ENCODE data around the gene SLC16A3. TPM values are rescaled to one million over a fixed set of nuclear protein-coding genes. Genes with fewer than 3 reads are reported as not detected.

Gene SLC16A3
- polyA plus RNA-seq, 3 donors: 26.3 to 103 (median 35.3) TPM

DNA sequence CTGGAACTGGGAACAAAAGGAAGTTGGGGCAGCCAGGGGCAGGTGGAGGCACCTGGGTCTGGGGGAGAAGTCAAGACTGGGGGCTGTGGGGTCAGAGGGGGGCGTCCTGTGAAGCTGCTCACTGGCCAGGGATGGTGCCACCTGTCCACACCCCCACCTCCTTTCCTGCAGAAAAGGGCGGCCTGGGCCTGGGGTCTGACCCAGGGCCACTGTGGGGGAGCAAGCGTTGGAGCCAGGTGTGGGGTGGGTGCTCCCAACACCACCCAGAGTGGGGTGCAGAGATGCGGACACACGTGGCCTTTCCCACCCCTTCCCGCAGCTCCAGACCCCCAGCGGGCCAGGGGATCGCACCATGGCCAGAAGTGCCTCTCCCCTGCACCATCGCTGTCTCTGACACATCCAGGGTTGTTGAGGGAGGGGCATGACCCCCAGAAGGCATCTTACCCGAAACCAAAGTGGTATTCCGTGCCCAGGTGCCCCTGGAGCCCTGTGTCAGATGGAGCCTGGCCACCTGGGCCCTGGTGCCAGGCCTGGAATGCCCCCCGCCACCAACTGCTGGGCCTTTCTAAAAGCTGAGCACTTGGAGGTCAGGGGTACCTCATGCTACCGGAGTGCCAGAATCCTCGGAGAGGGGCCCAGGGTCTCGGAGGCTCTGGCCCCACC is 2.6 kb upstream of the SLC16A3 start:
- TF ChIP-seq CTCF (IDR thresholded peaks at IDR 0.05): no peak
- Histone ChIP-seq H3K27me3 (ENCODE audit: control insufficient read depth in 2 of 2, insufficient read depth in 2 of 2, low read length in 2 of 2) (no peaks in the 10 kb centered on the region), H4K20me1 (ENCODE audit: insufficient read depth, low read length) (peaks cover 24% of the 10 kb centered on the region), H3K4me1 (ENCODE audit: control insufficient read depth in 1 of 2, insufficient read depth in 2 of 2, low read length in 2 of 2) (peaks cover 54 to 68% of the 10 kb centered on the region in 2 donors), H3K4me2 (replicated peaks; ENCODE audit: extremely low read depth, low read length, poor library complexity, severe bottlenecking) (no peak overlapping the region), H3K79me2 (ENCODE audit: insufficient read depth, low read length) (peaks cover 45% of the 10 kb centered on the region), H3K27ac (ENCODE audit: low read depth in 1 of 2, low read length in 2 of 2) (no peak overlapping the region), H3K9me3 (replicated peaks in 1 of 2; ENCODE audit: control insufficient read depth in 1 of 2, insufficient read depth in 1 of 2, low read length in 2 of 2) (no peaks in the 10 kb centered on the region), H3K9ac (ENCODE audit: insufficient read depth, low read length, poor library complexity, severe bottlenecking) (no peak overlapping the region), H2AFZ (ENCODE audit: insufficient read depth, low read depth, low read length, poor library complexity, severe bottlenecking) (no peak overlapping the region), H3K4me3 (replicated peaks in 1 of 3; ENCODE audit: low read depth in 2 of 3, low read length in 3 of 3) (no peak overlapping the region), H3K36me3 (replicated peaks in 1 of 2; ENCODE audit: control insufficient read depth in 1 of 2, insufficient read depth in 2 of 2, low read length in 2 of 2) (no peaks in the 10 kb centered on the region)
- WGBS (ENCODE audit: insufficient coverage): 93% methylated on average over 8 of the region's 15 CpGs
- intact Hi-C loops (cut with micrococcal nuclease): no loop called here
- peaks cover 3 to 4% of the 10 kb centered on the region in 2 donors for H3K36me3 Mint-ChIP-seq
- DNase-seq: no peak
- H3K27ac Mint-ChIP-seq: no peak overlapping the region
- no peak overlapping the region for H3K4me3 Mint-ChIP-seq
- H3K4me1 Mint-ChIP-seq: peaks cover 35% of the 10 kb centered on the region
- peaks cover 0 to 2% (median 1%) of the 10 kb centered on the region in 3 donors for H3K27me3 Mint-ChIP-seq (ENCODE audit: low read depth in 3 of 3)
- no peaks in the 10 kb centered on the region for H3K9me3 Mint-ChIP-seq

- intact Hi-C loops (cut with micrococcal nuclease): no loop called here
- Histone ChIP-seq H3K79me2 (ENCODE audit: insufficient read depth, low read length) (peaks cover 52% of the 10 kb centered on the region), H3K36me3 (replicated peaks in 1 of 2; ENCODE audit: control insufficient read depth in 1 of 2, insufficient read depth in 2 of 2, low read length in 2 of 2) (no peaks in the 10 kb centered on the region), H3K27ac (ENCODE audit: low read depth in 1 of 2, low read length in 2 of 2) (peak overlapping the region; percentile 69 to 95), H3K27me3 (ENCODE audit: control insufficient read depth in 2 of 2, insufficient read depth in 2 of 2, low read length in 2 of 2) (no peaks in the 10 kb centered on the region), H3K9me3 (replicated peaks in 1 of 2; ENCODE audit: control insufficient read depth in 1 of 2, insufficient read depth in 1 of 2, low read length in 2 of 2) (no peaks in the 10 kb centered on the region), H4K20me1 (ENCODE audit: insufficient read depth, low read length) (peaks cover 31% of the 10 kb centered on the region), H2AFZ (ENCODE audit: insufficient read depth, low read depth, low read length, poor library complexity, severe bottlenecking) (no peak overlapping the region), H3K4me3 (replicated peaks in 1 of 3; ENCODE audit: low read depth in 2 of 3, low read length in 3 of 3) (peak overlapping the region in 1 of 3 experiments; percentile 100), H3K4me2 (replicated peaks; ENCODE audit: extremely low read depth, low read length, poor library complexity, severe bottlenecking) (peak overlapping the region; percentile 98), H3K9ac (ENCODE audit: insufficient read depth, low read length, poor library complexity, severe bottlenecking) (no peak overlapping the region), H3K4me1 (ENCODE audit: control insufficient read depth in 1 of 2, insufficient read depth in 2 of 2, low read length in 2 of 2) (peaks cover 52 to 68% of the 10 kb centered on the region in 2 donors)
- Mint-ChIP-seq H3K27ac (peak overlapping the region in 5 of 7 donors; percentile 25 to 85 (median 72)), H3K9me3 (no peaks in the 10 kb centered on the region), H3K4me3 (peak overlapping the region in 1 of 2 donors; percentile 6), H3K27me3 (ENCODE audit: low read depth in 3 of 3) (peaks cover 0 to 2% (median 0%) of the 10 kb centered on the region in 3 donors), H3K36me3 (no peaks in the 10 kb centered on the region), H3K4me1 (peaks cover 30% of the 10 kb centered on the region)
- no peak for TF ChIP-seq CTCF (IDR thresholded peaks at IDR 0.05)
- WGBS (ENCODE audit: insufficient coverage): 82% methylated on average over 12 of the region's 16 CpGs
- peak in 1 of 3 donors; percentile 11 for DNase-seq
These were observed 1.8 kb upstream of the SLC16A3 start for GRCh38 chr17:82226809-82227628.
